GM23338 (cell line): ENCODE results near the gene PGGT1B.

ENCODE experiments used
- CREB1 ChIP-seq: fragments of 250-450 bp; sonication (Bioruptor Pico); IDR thresholded peaks from 2 replicates; pipeline ENCODE4 v1.5.0; 2020; ENCODE audit warnings: low read depth, mild to moderate bottlenecking, moderate library complexity
- CTCF ChIP-seq, 2 experiments: fragments of 200-600 bp in 1 of 2; sonication (generic) in 1 of 2; conservative IDR thresholded peaks; 2 replicates each; pipeline versions ENCODE4 v1.5.1 to v1.6.1; 2016 to 2017; ENCODE audit warnings: antibody characterized with exemption in 2 of 2, low read depth in 2 of 2, mild to moderate bottlenecking in 2 of 2, moderate library complexity in 1 of 2
- EZH2 ChIP-seq: fragments of 200-600 bp; sonication (generic); IDR thresholded peaks from one replicate; pipeline ENCODE4 v1.8.0; 2017; ENCODE audit warnings: antibody characterized with exemption, mild to moderate bottlenecking, low read depth; ENCODE audit not compliant: unreplicated experiment
- EZH2phosphoT487 ChIP-seq: fragments of 200-600 bp; sonication (generic); IDR thresholded peaks from one replicate; pipeline ENCODE4 v1.8.1; 2018; ENCODE audit warnings: antibody characterized with exemption; ENCODE audit not compliant: unreplicated experiment
- JUNB ChIP-seq: IDR thresholded peaks from one replicate; pipeline ENCODE4 v1.6.1; 2016; ENCODE audit warnings: antibody characterized with exemption; ENCODE audit not compliant: unreplicated experiment
- NANOG ChIP-seq: IDR thresholded peaks from 2 replicates; pipeline ENCODE4 v1.6.1; 2016; ENCODE audit warnings: antibody characterized with exemption, borderline replicate concordance
- POLR2AphosphoS5 ChIP-seq: IDR thresholded peaks from 2 replicates; pipeline ENCODE4 v1.6.1; 2016; ENCODE audit warnings: antibody characterized with exemption, low read depth
- REST ChIP-seq: IDR thresholded peaks from one replicate; pipeline ENCODE4 v1.6.1; 2018; ENCODE audit warnings: antibody characterized with exemption; ENCODE audit not compliant: unreplicated experiment
- STAT1 ChIP-seq: IDR thresholded peaks from one replicate; pipeline ENCODE4 v1.6.1; 2016; ENCODE audit warnings: antibody characterized with exemption; ENCODE audit not compliant: unreplicated experiment
- ZNF331 ChIP-seq: fragments of 250-450 bp; sonication (Bioruptor Pico); IDR thresholded peaks from 2 replicates; pipeline ENCODE4 v1.5.0; 2020; ENCODE audit warnings: low read depth, mild to moderate bottlenecking, moderate library complexity
- TF ChIP-seq, protein P1 (sequence below): IDR thresholded peaks from 2 replicates; pipeline ENCODE4 v1.6.1; 2016; ENCODE audit warnings: antibody characterized with exemption

GRCh38 chr5:115227281-115227680 is 35.4 kb downstream of the PGGT1B start:
- no peak for TF ChIP-seq POLR2AphosphoS5
- no peak for TF ChIP-seq CTCF (conservative IDR thresholded peaks at IDR 0.05; ENCODE audit: low read depth in 2 of 2)
- no peak for TF ChIP-seq EZH2
- TF ChIP-seq REST = no peak
- TF ChIP-seq EZH2phosphoT487 = no peak
- TF ChIP-seq CREB1 = no peak
- TF ChIP-seq STAT1 = no peak
- TF ChIP-seq, protein P1, sequence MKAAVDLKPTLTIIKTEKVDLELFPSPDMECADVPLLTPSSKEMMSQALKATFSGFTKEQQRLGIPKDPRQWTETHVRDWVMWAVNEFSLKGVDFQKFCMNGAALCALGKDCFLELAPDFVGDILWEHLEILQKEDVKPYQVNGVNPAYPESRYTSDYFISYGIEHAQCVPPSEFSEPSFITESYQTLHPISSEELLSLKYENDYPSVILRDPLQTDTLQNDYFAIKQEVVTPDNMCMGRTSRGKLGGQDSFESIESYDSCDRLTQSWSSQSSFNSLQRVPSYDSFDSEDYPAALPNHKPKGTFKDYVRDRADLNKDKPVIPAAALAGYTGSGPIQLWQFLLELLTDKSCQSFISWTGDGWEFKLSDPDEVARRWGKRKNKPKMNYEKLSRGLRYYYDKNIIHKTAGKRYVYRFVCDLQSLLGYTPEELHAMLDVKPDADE = no peak
- no peak for TF ChIP-seq JUNB
- no peak for TF ChIP-seq NANOG
- TF ChIP-seq ZNF331 (CRISPR knock-in tag) = no peak
